Umbilical cord (tissue), 2 donors: ENCODE results near the gene RNGTT. TPM values are rescaled to one million over a fixed set of nuclear protein-coding genes. Genes with fewer than 3 reads are reported as not detected.

Source experiments
- DNase-seq: peaks from one replicate; pipeline ENCODE4 v3.0.0-alpha.2; 2015; ENCODE audit warnings: low spot score
- total RNA-seq: library from RNA; depleted of rRNA; stranded (reverse); fragments of >200 nt; gene quantifications from one replicate; pipeline ENCODE4 v1.2.3, GENCODE V29; 2014; ENCODE audit warnings: low replicate concordance; ENCODE audit not compliant: insufficient read depth

RNGTT gene
- total RNA-seq, 1 donor from 2014 or later: 14.4 TPM

DNA sequence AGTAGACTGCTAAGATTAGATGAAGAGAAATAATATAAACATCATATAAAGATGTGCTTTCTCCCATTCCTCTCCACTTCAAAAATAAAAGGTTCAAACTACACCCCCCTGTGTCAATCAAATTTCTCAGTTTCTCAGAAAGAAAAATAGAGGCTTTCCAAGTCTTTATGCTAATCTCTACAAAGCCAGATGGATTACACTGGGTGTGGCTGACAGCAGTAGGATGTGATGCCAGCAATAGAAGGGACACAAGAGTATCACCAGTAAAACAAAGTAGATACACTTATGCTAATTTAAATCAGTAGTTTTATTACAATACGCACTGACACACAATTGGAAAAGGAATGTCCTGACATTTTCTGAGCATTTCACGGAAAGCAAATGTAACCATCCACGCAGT, 353.4 kb downstream of the RNGTT start:
- DNase-seq: no peak

DNA sequence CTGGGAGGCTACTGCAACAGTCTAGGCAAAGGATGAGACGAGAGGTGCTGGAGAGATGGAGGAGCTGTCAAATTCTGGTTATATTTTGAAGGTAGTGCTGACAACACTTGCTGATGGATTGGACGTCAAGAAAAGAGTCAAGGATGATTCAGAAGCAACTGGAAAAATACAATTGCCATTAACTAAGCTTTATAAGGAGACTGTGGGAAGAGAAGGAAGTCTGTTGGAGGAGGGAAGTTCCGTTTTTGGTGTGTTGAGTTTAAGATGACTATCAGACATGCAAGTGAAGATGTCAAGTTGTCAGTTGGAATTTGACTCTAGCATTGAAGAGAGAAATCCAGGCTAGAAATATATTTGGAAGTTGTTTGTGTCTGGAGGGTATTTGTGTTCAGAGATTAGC, 358.1 kb downstream of the RNGTT start:
- DNase-seq: no peak

DNA sequence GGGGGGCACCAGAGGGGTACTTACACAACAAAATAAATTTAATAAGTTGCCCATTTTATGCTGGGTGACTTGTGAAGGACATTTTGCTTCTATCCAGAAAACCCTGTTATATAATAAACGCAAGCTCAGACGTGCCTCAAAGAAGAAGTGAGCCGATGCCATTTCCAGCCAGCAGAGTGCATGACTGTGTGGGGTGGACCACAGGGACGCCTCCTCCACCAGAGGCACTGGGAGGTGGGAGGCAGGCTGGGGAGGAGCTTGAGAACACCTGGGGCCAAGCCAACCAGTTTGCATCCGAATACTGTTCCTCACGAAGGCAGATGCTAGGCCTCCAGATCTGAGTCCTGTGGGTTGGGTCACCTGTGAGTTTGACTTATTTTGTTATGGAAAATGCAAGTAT, 363.8 kb downstream of the RNGTT start:
- DNase-seq: no peak

DNA sequence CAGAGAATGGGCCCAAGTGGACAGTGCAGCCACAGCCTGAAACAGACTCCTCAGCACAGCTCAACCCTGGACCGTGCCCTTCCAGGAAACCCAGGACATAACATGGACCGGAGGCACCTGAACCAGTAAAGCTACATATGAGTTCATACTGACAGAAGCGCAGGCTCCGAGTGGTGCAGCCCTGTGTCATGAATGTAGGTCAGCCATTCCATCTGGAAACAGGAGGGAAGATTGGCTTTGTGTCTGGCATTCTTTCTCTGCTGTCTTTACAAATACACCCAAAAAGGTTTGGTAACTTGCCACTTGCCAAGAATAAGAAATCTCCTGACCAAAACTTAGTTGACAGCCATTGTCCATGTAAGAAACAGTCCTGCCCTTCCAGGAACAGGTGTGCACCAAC, 366.6 kb downstream of the RNGTT start:
- DNase-seq: no peak

DNA sequence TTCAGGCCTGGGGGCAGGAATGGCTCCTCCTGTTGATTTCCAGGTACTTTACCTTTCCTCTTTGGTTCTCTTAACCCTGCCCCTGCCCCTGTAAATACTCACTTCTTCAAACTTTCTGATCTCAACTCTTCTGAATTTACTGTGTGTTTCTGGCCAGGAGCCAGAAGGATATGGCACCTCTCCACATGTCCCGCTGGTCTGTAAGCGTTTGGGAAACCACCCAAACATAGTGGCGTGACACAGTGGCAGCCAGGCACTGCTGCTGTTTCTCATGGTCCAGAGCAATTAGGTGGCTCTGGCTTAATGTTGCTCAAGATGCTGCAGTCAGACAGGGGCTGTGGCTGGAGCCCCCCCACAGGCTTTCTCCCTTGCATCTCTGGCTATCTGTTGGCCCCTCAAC, 374.5 kb downstream of the RNGTT start:
- DNase-seq: no peak

DNA sequence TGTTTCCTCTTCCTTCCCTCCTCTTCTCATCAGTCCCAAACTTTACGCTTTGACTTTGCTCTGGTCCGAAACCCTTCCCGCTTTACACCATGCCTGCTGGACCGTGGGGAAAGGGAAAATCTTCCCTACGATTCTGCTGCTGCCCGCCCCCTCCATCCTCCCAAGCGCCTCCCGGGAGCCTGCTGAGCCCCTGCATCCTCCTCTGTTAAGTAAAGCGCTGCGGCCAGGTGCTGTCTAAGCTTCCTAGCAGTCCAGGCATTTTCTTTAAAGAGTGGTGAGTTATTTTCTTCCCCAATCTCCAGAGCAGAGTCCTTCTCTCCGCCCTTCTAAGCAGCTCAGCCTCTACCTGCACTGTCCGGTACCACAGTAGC, 376.3 kb downstream of the RNGTT start:
- DNase-seq: no peak

DNA sequence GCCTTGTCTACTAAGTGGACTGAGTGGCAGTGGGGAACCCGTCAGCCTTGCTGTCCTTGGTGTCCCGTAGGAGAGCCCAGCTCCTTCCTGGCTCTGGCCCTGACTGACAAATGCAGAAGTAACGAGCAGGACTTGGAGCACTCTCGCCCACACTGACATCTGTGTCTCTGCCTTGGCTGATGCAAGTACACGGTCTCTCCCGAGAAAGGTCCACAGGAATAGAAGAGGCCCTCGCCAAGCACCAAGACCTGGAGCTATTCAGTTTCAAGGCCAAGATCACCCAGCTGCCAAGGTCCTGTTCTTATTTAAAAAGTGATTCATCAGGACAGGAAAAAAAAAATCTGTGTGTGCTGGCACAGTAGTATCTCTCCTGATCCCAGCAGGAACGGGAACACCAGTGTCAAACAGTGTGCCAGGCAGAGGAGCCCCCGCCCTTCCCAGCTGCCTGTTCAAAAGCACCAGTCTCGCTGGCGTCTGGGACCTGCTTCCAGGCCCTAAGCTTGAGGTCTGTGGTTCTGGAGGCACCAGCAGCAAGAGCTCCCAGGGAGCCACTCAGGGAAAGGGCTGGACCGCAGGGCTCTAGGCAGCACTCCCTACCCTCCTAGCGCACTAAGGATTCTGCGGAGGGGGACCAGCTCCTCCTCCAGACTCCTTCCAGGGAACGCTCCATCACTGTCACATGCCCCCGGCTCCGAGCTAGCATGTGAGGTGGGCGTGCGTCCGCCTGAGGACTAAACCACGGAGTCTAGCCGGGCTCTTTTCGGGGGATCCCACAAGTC, 376.9 kb downstream of the RNGTT start:
- no peak for DNase-seq

DNA sequence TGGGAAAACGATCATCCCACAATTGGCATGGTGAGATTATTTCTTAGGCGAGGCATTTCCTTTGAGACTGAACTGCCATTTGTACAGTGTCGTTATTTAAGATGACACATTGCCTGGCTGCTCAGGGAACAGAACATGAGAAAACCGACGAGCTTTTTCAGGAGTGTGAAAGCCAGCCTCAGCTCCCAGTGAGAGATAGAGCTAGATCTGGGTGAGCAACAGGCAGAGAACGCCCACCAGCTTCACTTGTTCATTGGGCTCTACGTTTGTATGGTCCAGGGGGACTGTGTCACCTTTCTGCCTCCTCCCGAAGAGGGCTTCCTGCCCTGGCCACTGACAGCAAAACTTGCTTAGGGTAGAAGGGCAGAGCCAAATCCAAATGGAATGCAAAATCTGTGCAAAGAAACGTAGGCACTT, 378.1 kb downstream of the RNGTT start:
- no peak for DNase-seq

DNA sequence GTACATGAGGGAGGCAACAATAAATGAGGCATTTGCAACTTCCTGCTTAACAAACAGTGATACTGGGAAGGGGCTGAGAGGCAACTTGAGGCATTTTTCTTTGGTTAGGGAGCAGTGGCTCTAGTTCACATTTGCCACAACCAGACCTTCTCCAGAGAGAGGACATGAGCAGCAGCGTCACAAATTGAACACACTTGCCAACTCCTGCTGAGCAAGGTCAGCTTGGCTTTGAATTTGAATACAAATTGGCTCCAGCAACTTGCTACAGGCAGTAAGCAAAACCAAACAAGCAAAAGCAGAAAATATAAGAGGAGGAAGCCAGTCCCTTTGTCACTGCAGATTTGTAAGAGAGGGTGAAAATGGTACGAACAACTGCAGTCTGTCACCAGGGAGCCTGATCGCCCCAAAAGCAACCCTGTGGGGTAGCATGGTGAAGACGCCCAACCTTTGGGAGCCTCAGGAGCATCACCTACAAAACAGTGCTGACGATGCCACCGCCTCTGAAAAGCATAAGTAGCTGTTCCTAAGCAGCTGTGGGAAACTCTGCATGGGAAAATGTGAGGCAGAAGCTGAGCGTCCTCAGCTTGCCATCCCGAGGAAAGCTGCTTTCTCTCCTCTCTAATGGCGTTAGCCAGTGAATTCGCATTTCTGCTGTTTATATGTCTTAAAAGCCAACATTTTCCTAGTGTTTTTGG, 378.7 kb downstream of the RNGTT start:
- no peak for DNase-seq

DNA sequence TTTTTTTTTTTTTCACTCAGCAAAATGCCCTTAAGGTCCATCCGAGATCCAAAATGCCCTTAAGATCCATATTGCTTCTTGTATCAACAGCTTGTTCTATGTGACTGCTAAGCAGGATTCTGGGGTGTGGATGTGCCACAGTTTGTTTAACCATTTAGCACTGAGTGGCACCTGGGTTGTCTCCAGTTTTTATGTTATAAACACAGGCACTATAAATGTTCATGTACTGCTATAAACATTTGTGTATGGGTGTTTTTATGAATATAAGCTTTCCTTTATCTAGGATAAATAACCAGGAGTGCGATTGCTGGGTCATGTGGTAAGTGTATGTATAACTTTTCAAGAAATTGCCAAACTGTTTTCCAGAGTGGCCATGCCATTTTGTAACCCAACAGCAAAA, 386.0 kb downstream of the RNGTT start:
- DNase-seq: no peak

DNA sequence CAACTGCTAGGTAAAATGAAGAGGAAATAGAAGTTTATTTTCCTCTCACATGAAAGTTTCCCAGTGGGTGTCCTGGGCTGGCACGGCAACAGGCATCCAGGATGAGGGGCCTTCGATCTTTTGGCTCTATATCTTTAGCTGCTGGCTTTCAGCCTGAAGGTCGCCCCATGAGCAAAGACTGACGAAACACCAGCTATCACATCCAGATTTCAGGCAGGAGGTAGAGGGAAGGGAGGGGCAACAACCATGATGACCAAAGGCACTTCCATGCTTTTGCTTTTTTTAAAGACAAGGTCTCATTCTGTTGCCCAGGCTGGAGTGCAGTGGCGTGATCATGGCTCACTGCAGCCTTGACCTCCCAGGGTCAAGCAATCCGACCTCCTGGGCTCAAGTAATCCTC, 387.9 kb downstream of the RNGTT start:
- DNase-seq: no peak

DNA sequence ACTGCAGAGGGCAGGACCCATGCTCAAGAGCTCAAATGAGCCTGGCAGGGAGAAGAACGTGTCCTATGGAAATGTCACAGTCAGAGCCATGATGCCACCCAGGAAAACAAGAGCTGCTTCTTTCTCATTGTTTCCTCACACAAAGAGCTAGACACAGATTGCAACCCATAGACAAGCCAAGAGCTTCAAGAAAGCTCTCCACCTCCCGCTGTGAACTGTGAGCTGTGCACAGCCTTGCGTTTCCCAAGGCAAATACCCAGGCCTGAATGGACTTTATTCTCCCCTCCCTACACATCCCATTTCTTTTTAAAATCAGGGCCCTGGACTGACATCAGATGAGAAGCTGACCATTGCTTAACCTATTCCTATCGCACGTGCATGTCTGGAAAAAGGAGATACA, 388.8 kb downstream of the RNGTT start:
- no peak for DNase-seq

DNA sequence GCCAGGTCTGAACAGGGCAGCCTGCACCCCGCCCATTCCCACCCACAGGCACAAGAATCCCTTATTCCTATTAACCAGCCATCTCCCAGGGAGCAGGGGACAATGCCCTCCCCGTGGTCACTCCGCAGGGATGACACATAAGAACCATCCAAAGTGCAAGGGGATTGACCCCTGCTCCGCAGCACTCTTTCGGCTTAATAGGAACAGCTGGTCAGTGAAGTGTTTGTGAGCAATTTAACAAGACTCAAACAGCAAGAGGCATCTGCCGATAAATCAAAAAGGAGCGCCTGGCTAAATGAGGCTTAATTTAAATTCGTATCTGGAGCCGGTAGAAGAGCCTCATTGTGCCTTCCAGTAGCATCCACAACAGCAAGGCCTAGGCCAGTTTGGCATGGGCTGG, 389.4 kb downstream of the RNGTT start:
- no peak for DNase-seq

DNA sequence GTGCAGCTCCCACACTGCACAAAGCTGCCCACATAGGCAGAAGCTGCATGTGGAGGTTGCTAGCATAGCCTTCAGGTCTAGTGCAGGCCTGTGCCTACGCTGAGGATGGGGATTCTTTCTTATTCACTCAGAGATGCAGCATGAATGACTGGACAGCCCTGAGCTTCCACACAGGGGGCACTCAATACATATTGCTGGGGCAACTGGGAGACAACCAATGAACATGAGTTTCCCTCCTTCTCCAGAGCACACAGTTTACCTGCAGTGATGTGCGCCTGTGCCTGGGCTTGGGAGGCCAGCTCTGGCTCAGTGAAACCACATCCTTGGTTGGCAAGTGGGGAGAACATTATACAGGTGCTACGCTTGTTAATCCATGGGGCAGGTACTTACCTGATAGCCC, 389.9 kb downstream of the RNGTT start:
- DNase-seq: no peak

DNA sequence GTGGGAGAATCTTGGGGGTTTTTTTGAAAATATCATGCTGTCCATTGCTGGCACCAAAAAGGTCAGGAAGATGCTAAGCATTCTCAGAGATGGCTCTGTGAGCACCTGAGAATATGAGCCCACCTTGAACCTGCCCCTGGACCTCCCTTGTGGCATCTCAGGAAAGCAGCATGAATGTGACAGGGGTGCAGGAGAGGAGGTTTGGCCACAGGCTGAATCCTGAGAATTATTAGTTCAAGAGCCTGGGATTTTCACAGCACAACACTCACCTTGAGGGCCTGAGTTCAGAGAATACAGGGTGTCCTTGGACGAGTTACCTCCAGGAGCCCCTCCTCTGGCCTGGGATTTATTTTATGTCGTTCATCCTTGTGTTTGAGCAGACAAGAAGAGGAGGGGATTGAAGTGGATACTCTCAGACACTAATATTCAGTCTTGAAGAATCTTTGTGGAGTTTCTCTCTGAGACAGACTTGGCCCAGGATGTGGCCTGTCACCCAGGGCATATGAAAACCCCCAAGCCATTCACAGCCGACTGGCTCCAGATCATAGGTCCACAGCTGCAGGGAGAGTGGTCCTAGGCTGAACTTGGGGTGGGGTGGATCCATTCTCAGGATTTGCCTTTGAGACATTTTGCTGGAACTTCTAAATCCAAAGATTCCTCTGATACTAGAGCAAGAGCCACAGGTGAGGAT, 390.8 kb downstream of the RNGTT start:
- no peak for DNase-seq

DNA sequence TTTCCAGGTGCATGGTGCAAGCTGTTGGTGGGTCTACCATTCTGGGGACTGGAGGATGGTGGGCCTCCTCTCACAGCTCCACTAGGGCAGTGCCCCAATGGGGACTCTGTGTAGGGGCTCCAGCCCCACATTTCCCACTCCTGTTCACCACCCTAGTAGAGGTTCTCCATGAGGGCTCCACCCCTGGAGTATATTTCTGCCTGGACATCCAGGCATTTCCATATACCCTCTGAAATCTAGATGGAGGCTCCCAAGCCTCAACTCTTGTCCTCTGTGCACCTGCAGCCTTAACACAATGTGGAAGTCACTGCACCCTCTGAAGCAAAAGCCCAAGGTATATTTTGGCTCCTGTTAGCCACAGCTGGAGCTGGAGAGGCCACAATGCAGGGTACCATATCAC, 393.5 kb downstream of the RNGTT start:
- DNase-seq: no peak

DNA sequence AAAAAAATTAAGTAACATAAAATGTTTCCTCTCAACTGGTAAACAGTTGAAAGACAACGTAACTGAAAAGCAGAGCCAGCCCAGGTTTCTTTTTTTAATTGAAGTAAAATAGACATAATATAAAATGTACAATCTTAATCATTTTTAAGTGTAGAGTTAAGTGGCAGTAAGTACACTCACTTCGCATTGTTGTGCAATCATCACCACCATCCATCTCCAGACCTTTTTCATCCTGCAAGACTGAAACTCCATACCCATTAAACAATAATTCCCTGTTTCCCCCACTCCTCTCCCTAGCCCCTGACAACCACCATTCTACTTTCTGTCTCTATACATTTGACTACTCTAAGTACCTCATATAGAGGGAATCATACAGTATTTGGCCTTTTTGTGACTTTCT, 395.7 kb downstream of the RNGTT start:
- DNase-seq: no peak

DNA sequence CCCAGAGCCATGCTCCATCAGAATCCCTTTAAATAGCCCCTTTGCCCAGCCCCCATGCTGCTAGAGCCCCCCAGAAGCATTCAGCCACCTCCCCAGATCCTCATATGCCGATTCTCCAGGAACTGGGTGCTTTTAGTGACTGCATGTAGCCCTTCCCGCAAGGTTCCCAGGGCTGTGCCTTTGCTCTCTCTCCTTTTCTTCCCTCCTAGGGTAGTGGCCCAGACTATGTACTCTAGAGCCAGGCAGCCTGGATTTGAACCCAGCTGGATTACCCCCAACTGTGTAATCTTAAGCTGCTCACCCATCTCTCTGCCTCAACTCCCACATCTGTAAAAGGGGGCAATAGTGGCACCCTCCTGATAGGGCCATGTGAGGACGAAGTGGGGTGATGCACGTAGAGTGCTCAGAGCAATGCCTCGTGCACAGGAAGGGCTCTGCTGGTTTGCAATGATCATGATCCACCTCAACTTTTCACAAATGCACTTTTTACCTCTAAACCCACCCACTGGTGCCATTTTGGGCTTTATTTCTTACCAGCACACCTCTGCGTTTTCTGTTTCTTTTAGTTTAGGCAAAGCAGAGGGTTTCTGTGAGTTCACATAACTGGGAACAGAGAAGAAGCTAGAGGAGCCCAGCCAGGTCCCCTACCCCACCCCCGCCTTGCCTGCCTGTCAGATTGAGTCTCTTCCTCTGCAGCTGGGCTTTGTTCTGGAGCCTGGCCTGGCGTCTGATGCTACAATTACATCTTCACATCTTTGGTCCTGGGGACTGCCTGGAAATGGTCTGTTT, 396.5 kb downstream of the RNGTT start:
- no peak for DNase-seq

DNA sequence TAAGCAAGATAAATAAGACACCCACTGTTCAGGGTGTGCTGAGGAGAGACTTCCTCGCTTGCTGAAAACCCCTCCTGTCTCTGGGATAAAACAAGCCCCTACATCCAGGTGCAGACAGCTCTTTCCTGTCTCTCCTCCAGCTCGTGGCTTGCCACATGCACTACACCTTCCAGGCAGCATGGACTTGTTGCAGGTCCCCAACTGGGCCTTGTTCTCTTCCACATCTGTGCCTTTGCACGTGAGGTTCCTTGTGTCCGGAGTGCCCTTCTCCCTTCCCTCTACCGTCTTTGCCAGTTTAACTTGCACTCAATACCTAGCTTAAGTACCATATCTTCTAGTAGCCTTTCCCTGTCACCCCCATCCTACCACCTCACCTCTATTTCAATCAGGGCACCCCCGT, 397.6 kb downstream of the RNGTT start:
- DNase-seq: no peak

DNA sequence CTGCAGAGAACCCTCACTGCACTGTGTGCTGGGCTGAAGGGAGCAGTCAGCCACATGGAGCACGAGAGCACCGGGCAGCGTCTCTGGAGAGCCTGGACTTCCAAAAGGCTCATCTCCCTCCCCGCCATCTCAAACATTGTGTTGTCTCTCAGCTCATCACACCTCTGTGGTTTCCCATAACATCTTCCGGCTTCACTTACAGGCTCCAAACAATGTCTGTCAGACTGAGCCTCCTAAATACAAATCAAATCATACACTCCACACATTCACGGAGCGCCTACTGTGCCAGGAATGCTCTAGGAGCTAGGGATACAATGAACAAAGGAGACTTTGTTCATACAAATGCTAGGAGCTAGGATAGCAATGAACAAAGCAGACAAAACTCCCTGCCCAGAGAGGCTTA, 398.0 kb downstream of the RNGTT start:
- DNase-seq: no peak

DNA sequence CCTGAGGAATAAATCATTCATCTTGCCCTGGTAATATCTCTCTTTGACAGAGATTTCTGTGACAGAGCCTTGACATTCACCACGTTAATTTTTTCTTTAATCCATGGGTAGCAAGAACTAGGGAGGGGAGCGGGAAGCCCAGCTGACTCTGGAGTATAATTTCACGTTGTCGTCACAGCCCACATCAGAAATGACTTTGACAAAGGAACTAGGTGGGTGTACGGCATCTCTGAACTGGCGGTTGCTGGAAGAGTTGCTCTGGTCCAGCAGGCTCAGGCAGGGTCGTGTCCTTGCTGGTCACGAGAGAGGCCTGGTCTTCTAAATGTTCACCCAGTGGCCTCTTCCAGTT, 400.2 kb downstream of the RNGTT start:
- no peak for DNase-seq
